SK-N-SH (cell line): Measurements from ENCODE around the gene PODXL. TPM values are rescaled to one million over a fixed set of nuclear protein-coding genes. Genes with fewer than 3 reads are reported as not detected.

ENCODE experiments used
- CTCF ChIA-PET: fragments of 300-600, 350-600 bp; formaldehyde crosslinking; extraction: SDS; loops from one replicate; lab custom pipeline; 2021; lab: Yijun Ruan, JAX
- POLR2A ChIA-PET: fragments of 350-600 bp; sonication (Branson Sonifier 250); formaldehyde crosslinking; extraction: SDS; loops from one replicate; lab custom pipeline; 2020; ENCODE audit warnings: antibody characterized with exemption, inconsistent platforms; lab: Yijun Ruan, JAX
- DNase-seq: peaks from one replicate; pipeline ENCODE4 v3.0.0; 2012
- H2AFZ ChIP-seq: fragments of 200-600 bp; sonication (generic); 2 replicates; pipeline ENCODE4 v1.8.1; 2016; ENCODE audit warnings: antibody characterized with exemption, mild to moderate bottlenecking, low read depth
- H3F3A ChIP-seq: fragments of 200-600 bp; sonication (generic); replicated peaks from 2 replicates; pipeline ENCODE3; 2016; ENCODE audit warnings: antibody characterized with exemption, mild to moderate bottlenecking; ENCODE audit not compliant: insufficient read depth
- H3K27ac ChIP-seq, 2 experiments: fragments of 200-500 bp in 1 of 2; fragments of 200-600 bp in 1 of 2; sonication (Bioruptor generic) in 1 of 2; sonication (generic), shearing (Covaris generic) in 1 of 2; 2 replicates each; pipeline versions ENCODE4 v1.5.1 to v1.6.1; 2014 to 2016; ENCODE audit warnings: low read depth in 2 of 2, inconsistent platforms in 1 of 2, low read length in 1 of 2, mild to moderate bottlenecking in 1 of 2, mixed read lengths in 1 of 2
- H3K27me3 ChIP-seq: fragments of 200-600 bp; sonication (generic), shearing (Covaris generic); 2 replicates; pipeline ENCODE4 v1.6.1; 2016; ENCODE audit warnings: mixed run types; ENCODE audit not compliant: insufficient read depth
- H3K36me3 ChIP-seq, 2 experiments: fragments of 200-500 bp in 1 of 2; fragments of 200-600 bp in 1 of 2; sonication (Bioruptor generic) in 1 of 2; sonication (generic) in 1 of 2; replicated peaks in 1 of 2; 2 replicates each; pipeline versions ENCODE3 to v1.5.1; 2014 to 2016; ENCODE audit warnings: low read length in 1 of 2, mild to moderate bottlenecking in 1 of 2; ENCODE audit not compliant: insufficient read depth in 2 of 2, control insufficient read depth in 1 of 2
- H3K4me1 ChIP-seq, 2 experiments: fragments of 200-500 bp in 1 of 2; fragments of 200-600 bp in 1 of 2; sonication (Bioruptor generic) in 1 of 2; sonication (generic), shearing (Covaris generic) in 1 of 2; 2 replicates each; pipeline versions ENCODE4 v1.5.1 to v1.6.1; 2014 to 2016; ENCODE audit warnings: low read depth in 1 of 2, low read length in 1 of 2, mixed run types in 1 of 2; ENCODE audit not compliant: insufficient read depth in 2 of 2, control insufficient read depth in 1 of 2
- H3K4me2 ChIP-seq: fragments of 200-600 bp; sonication (generic), shearing (Covaris generic); 2 replicates; pipeline ENCODE4 v1.6.1; 2017; ENCODE audit warnings: mixed run types
- H3K4me3 ChIP-seq, 2 experiments: fragments of 200-500 bp in 1 of 2; fragments of 200-600 bp in 1 of 2; sonication (Bioruptor generic) in 1 of 2; sonication (generic), shearing (Covaris generic) in 1 of 2; 2 replicates each; pipeline versions ENCODE4 v1.5.1 to v1.8.1; 2014 to 2016; ENCODE audit warnings: low read depth in 2 of 2, inconsistent platforms in 1 of 2, low read length in 1 of 2, mild to moderate bottlenecking in 1 of 2, mixed read lengths in 1 of 2, moderate library complexity in 1 of 2
- H3K79me2 ChIP-seq: fragments of 200-600 bp; sonication (generic); 2 replicates; pipeline ENCODE4 v1.8.1; 2017; ENCODE audit warnings: mild to moderate bottlenecking; ENCODE audit not compliant: insufficient read depth
- H3K9ac ChIP-seq: fragments of 200-600 bp; sonication (generic); 2 replicates; pipeline ENCODE4 v1.6.1; 2017; ENCODE audit warnings: mixed run types
- H3K9me2 ChIP-seq: fragments of 200-600 bp; sonication (generic); 2 replicates; pipeline ENCODE4 v1.6.1; 2017; ENCODE audit warnings: mixed run types
- H3K9me3 ChIP-seq: fragments of 200-600 bp; sonication (generic); 2 replicates; pipeline ENCODE4 v1.6.1; 2017; ENCODE audit warnings: mixed run types, mild to moderate bottlenecking, moderate library complexity
- H4K20me1 ChIP-seq: fragments of 200-600 bp; sonication (generic); 2 replicates; pipeline ENCODE4 v1.6.1; 2017; ENCODE audit warnings: mild to moderate bottlenecking, mixed run types; ENCODE audit not compliant: insufficient read depth
- FOSL2 ChIP-seq: IDR thresholded peaks from 2 replicates; pipeline ENCODE4 v1.4.0; 2012; ENCODE audit warnings: low read depth, mild to moderate bottlenecking, moderate library complexity, borderline replicate concordance
- FOXJ3 ChIP-seq: sonication (generic); formaldehyde crosslinking; IDR thresholded peaks from 2 replicates; pipeline ENCODE4 v1.5.1; 2020; ENCODE audit warnings: mild to moderate bottlenecking, missing genetic modification reagents
- GABPA ChIP-seq: IDR thresholded peaks from 2 replicates; pipeline ENCODE4 v1.4.0; 2012; ENCODE audit warnings: low read depth, mild to moderate bottlenecking
- MXI1 ChIP-seq: IDR thresholded peaks from 2 replicates; pipeline ENCODE4 v1.6.1; 2012; ENCODE audit warnings: mild to moderate bottlenecking, low read depth, low read length, improper control_type of control experiment
- RCOR1 ChIP-seq: fragments of 150-350 bp; IDR thresholded peaks from 2 replicates; pipeline ENCODE4 v1.6.1; 2017; ENCODE audit warnings: antibody characterized with exemption, low read length
- SIN3A ChIP-seq: IDR thresholded peaks from 2 replicates; pipeline ENCODE4 v1.6.1; 2012; ENCODE audit warnings: low read depth, mild to moderate bottlenecking, low read length, moderate library complexity, borderline replicate concordance
- SMC3 ChIP-seq: IDR thresholded peaks from 2 replicates; pipeline ENCODE4 v1.6.1; 2012; ENCODE audit warnings: low read depth, low read length, improper control_type of control experiment
- TAF1 ChIP-seq: IDR thresholded peaks from 2 replicates; pipeline ENCODE4 v1.6.1; 2012; ENCODE audit warnings: low read depth, mild to moderate bottlenecking, low read length, moderate library complexity, borderline replicate concordance
- USF1 ChIP-seq: IDR thresholded peaks from 2 replicates; pipeline ENCODE4 v1.4.0; 2012; ENCODE audit warnings: low read depth, borderline replicate concordance
- USF2 ChIP-seq: fragments of 150-350 bp; IDR thresholded peaks from 2 replicates; pipeline ENCODE4 v1.6.1; 2017; ENCODE audit warnings: antibody characterized with exemption, low read length, low read depth, borderline replicate concordance
- WGBS: methylation state at CpG from one replicate; pipeline ENCODE4 v1.1.6; 2017; ENCODE audit warnings: low lambda C conversion rate; 5-methylcytosine and 5-hydroxymethylcytosine counted together
- polyA plus RNA-seq, 3 experiments: library from polyadenylated mRNA; depleted of rRNA; stranded (reverse); fragments of >200 nt; gene quantifications; 2 replicates each; pipeline ENCODE4 v1.2.3, GENCODE V29; 2012
- TF ChIP-seq, protein P1 (sequence below): IDR thresholded peaks from 2 replicates; pipeline ENCODE4; 2012
- TF ChIP-seq, protein P2 (sequence below): IDR thresholded peaks from 2 replicates; pipeline ENCODE4 v1.4.0; 2012; ENCODE audit warnings: low read depth, borderline replicate concordance
- TF ChIP-seq, protein P3 (sequence below): IDR thresholded peaks from 2 replicates; pipeline ENCODE4 v1.4.0; 2012; ENCODE audit warnings: low read depth

The PODXL gene
- polyA plus RNA-seq, 1 of the 3 experiments (the other 2 are of a cell fraction): 76.1 TPM

DNA sequence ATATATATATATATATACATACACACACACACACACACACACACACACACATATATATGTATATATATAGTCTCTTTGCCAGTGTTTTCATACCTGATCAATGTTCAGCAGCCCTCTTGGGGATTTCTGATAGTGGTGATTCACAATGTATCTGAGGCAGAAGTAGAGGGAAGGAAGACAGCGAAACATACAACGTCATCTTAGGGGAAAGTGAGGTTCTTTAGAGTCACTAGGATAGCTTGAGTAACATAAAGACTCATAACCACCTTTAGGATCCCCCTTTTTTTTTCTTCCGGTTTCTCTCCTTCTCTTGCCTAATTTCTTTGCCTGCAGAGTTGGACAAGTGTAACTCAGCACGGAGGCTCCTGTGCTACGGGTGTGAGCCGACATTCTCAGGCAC lies 56.6 kb downstream of the PODXL start:
- Histone ChIP-seq H3K4me1 (peaks cover 20 to 31% of the 10 kb centered on the region in 2 experiments), H3K79me2 (peaks cover 8% of the 10 kb centered on the region; the same call in 1 of the 2 replicates), H3K4me2 (no peak overlapping the region), H3K4me3 (no peak overlapping the region), H3K27ac (peak overlapping the region in 1 of 2 experiments; percentile 32; a peak in 1 of 4 replicates), H3K27me3 (no peaks in the 10 kb centered on the region), H3K9ac (no peak overlapping the region), H3K9me2 (no peaks in the 10 kb centered on the region), H3K36me3 (peaks cover 71 to 75% of the 10 kb centered on the region in 2 experiments), H3F3A (peaks cover 94% of the 10 kb centered on the region), H4K20me1 (peaks cover 41% of the 10 kb centered on the region; the same call in 1 of the 2 replicates), H3K9me3 (no peaks in the 10 kb centered on the region), H2AFZ (no peak overlapping the region)
- POLR2A ChIA-PET: no interaction called here
- TF ChIP-seq SIN3A (no peak), FOXJ3 (CRISPR knock-in tag) (no peak), MXI1 (no peak), USF2 (no peak), RCOR1 (no peak), TAF1 (no peak), USF1 (no peak), FOSL2 (no peak), SMC3 (no peak), GABPA (no peak)
- TF ChIP-seq, protein P1, sequence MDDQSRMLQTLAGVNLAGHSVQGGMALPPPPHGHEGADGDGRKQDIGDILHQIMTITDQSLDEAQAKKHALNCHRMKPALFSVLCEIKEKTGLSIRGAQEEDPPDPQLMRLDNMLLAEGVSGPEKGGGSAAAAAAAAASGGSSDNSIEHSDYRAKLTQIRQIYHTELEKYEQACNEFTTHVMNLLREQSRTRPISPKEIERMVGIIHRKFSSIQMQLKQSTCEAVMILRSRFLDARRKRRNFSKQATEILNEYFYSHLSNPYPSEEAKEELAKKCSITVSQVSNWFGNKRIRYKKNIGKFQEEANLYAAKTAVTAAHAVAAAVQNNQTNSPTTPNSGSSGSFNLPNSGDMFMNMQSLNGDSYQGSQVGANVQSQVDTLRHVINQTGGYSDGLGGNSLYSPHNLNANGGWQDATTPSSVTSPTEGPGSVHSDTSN: no peak
- TF ChIP-seq, protein P2, sequence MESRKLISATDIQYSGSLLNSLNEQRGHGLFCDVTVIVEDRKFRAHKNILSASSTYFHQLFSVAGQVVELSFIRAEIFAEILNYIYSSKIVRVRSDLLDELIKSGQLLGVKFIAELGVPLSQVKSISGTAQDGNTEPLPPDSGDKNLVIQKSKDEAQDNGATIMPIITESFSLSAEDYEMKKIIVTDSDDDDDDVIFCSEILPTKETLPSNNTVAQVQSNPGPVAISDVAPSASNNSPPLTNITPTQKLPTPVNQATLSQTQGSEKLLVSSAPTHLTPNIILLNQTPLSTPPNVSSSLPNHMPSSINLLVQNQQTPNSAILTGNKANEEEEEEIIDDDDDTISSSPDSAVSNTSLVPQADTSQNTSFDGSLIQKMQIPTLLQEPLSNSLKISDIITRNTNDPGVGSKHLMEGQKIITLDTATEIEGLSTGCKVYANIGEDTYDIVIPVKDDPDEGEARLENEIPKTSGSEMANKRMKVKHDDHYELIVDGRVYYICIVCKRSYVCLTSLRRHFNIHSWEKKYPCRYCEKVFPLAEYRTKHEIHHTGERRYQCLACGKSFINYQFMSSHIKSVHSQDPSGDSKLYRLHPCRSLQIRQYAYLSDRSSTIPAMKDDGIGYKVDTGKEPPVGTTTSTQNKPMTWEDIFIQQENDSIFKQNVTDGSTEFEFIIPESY: no peak
- TF ChIP-seq, protein P3, sequence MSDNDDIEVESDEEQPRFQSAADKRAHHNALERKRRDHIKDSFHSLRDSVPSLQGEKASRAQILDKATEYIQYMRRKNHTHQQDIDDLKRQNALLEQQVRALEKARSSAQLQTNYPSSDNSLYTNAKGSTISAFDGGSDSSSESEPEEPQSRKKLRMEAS: no peak
- WGBS: 97% methylated on average over 6 of the region's 6 CpGs
- DNase-seq: no peak
- CTCF ChIA-PET: interaction anchor here (0.9 to 15.5 kb wide), 7 partner anchors 8 to 1015 kb away, joined by 3 to 291 read pairs (median 12); no protein-coding TSS in a partner anchor
